OCI-M1 (cell line): ENCODE measurements around the gene CD6.
"Not testable (repeated sequence)": the region's sequence is repeated elsewhere in the genome, so short reads cannot be mapped to it uniquely, and the experiment has no call there.

ENCODE experiments used
- DNase-seq: peaks from one replicate; lab custom pipeline; 2025; lab: John Stamatoyannopoulos, UW

The CD6 gene

GRCh38 chr11:61056571-61056970, 85.1 kb downstream of the CD6 start:
- DNase-seq = no peak

- no peak for DNase-seq
These were observed 85.5 kb downstream of the CD6 start for GRCh38 chr11:61056981-61057380.

GRCh38 chr11:61057615-61058014, 86.1 kb downstream of the CD6 start:
- DNase-seq = no peak

GRCh38 chr11:61058583-61059259, 87.2 kb downstream of the CD6 start:
- DNase-seq = no peak

- DNase-seq = no peak
These were observed 87.8 kb downstream of the CD6 start for GRCh38 chr11:61059260-61059752.

GRCh38 chr11:61061081-61061826, 89.8 kb downstream of the CD6 start:
- DNase-seq = peak; percentile 74

GRCh38 chr11:61062181-61062930, 90.9 kb downstream of the CD6 start:
- DNase-seq = no peak

GRCh38 chr11:61065236-61065635, 93.8 kb downstream of the CD6 start:
- not testable (repeated sequence) for DNase-seq

- no peak for DNase-seq
These were observed 94.6 kb downstream of the CD6 start for GRCh38 chr11:61065955-61066638.

- DNase-seq = no peak
These were observed 95.2 kb downstream of the CD6 start for GRCh38 chr11:61066645-61067044.

GRCh38 chr11:61067782-61068446, 96.4 kb downstream of the CD6 start:
- DNase-seq = no peak

- no peak for DNase-seq
These were observed 97.1 kb downstream of the CD6 start for GRCh38 chr11:61068581-61068980.

- no peak for DNase-seq
These were observed 97.9 kb downstream of the CD6 start for GRCh38 chr11:61069427-61069826.
